Common myeloid progenitor, CD34-positive (primary cell): ENCODE data around the gene PIK3CG. TPM values are rescaled to one million over a fixed set of nuclear protein-coding genes. Genes with fewer than 3 reads are reported as not detected.
A peak's percentile ranks its signal among the peaks of the same experiment; 100 is the strongest.

Experiments used
- CTCF ChIA-PET: fragments of 350-600 bp; sonication (Branson Sonifier 250); formaldehyde crosslinking; loops from one replicate; lab custom pipeline; 2021; ENCODE audit warnings: antibody characterized with exemption; lab: Charles Lee
- POLR2A ChIA-PET: fragments of 350-600 bp; sonication (Branson Sonifier 250); formaldehyde crosslinking; loops from one replicate; lab custom pipeline; 2021; ENCODE audit warnings: antibody characterized with exemption; lab: Charles Lee
- DNase-seq, 3 donors: peaks; one replicate each; pipeline versions ENCODE4 v3.0.0 to v3.0.0-alpha.2; 2013
- H3K27ac ChIP-seq, 2 experiments: 1 replicate in 1 of 2; 2 replicates in 1 of 2; pipeline ENCODE4 v1.7.0; 2013; ENCODE audit warnings: inconsistent platforms in 2 of 2, low read length in 2 of 2, mild to moderate bottlenecking in 2 of 2, low read depth in 1 of 2, moderate library complexity in 1 of 2; ENCODE audit not compliant: severe bottlenecking in 2 of 2, insufficient read depth in 1 of 2, poor library complexity in 1 of 2
- H3K27me3 ChIP-seq, 5 experiments: replicated peaks in 2 of 5; 1 replicate in 3 of 5; 2 replicates in 2 of 5; pipeline versions ENCODE4 v1.6.1 to v1.7.0; 2013; ENCODE audit warnings: low read length in 4 of 5, mild to moderate bottlenecking in 2 of 5, moderate library complexity in 2 of 5, inconsistent platforms in 1 of 5; ENCODE audit not compliant: insufficient read depth in 5 of 5, control insufficient read depth in 4 of 5
- H3K36me3 ChIP-seq, 4 experiments: 1 replicate in 2 of 4; 2 replicates in 2 of 4; pipeline versions ENCODE4 v1.6.1 to v1.7.0; 2013; ENCODE audit warnings: low read length in 3 of 4, control low read depth in 1 of 4, mild to moderate bottlenecking in 1 of 4; ENCODE audit not compliant: control insufficient read depth in 4 of 4, insufficient read depth in 4 of 4
- H3K4me1 ChIP-seq, 4 experiments: 1 replicate in 3 of 4; 2 replicates in 1 of 4; pipeline versions ENCODE4 v1.6.1 to v1.7.1; 2013; ENCODE audit warnings: low read length in 3 of 4, mild to moderate bottlenecking in 3 of 4, control low read depth in 1 of 4, inconsistent platforms in 1 of 4, moderate library complexity in 1 of 4; ENCODE audit not compliant: control insufficient read depth in 4 of 4, insufficient read depth in 4 of 4; ENCODE audit errors: control extremely low read depth in 1 of 4
- H3K4me3 ChIP-seq, 7 experiments: 1 replicate in 4 of 7; 2 replicates in 3 of 7; pipeline versions ENCODE4 v1.5.1 to v1.7.0; 2013; ENCODE audit warnings: mild to moderate bottlenecking in 7 of 7, low read length in 6 of 7, moderate library complexity in 6 of 7, inconsistent platforms in 2 of 7, low read depth in 2 of 7, control low read depth in 1 of 7; ENCODE audit not compliant: insufficient read depth in 4 of 7, control insufficient read depth in 1 of 7; ENCODE audit errors: extremely low read depth in 1 of 7
- H3K9me3 ChIP-seq, 5 experiments: 1 replicate in 4 of 5; 2 replicates in 1 of 5; pipeline versions ENCODE4 v1.6.1 to v1.7.1; 2013; ENCODE audit warnings: low read length in 4 of 5, mild to moderate bottlenecking in 2 of 5, inconsistent platforms in 1 of 5, low read depth in 1 of 5, moderate library complexity in 1 of 5; ENCODE audit not compliant: control insufficient read depth in 4 of 5, insufficient read depth in 2 of 5; ENCODE audit errors: control extremely low read depth in 1 of 5
- WGBS: methylation state at CpG from one replicate; pipeline ENCODE4 v1.1.5; 2013; ENCODE audit not compliant: insufficient coverage; 5-methylcytosine and 5-hydroxymethylcytosine counted together
- polyA plus RNA-seq: library from polyadenylated mRNA; unstranded; fragments of 120-200 nt; gene quantifications from one replicate; pipeline ENCODE4 v1.2.1, GENCODE V29; 2013

Gene PIK3CG
- polyA plus RNA-seq, result 17.1 TPM

- Histone ChIP-seq H3K27me3 (no peaks in the 10 kb centered on the region), H3K9me3 (no peaks in the 10 kb centered on the region), H3K36me3 (peaks cover 12 to 31% (median 20%) of the 10 kb centered on the region in 4 experiments), H3K4me1 (peaks cover 38 to 70% (median 45%) of the 10 kb centered on the region in 4 experiments), H3K27ac (peak within 1 kb of the TSS; percentile 81 to 93), H3K4me3 (peak within 1 kb of the TSS in 6 of 7 experiments; percentile 80 to 97 (median 92))
- ChIA-PET CTCF (interaction anchor here (0.6 to 1.9 kb wide), 2 partner anchors 72 to 76 kb away, joined by 3 to 7 read pairs; no protein-coding TSS in a partner anchor), POLR2A (no interaction called here)
- WGBS, result 0% methylated on average over 8 of the region's 13 CpGs
- peak; percentile 85 to 96 (median 92) for DNase-seq
These were observed at the start of gene PIK3CG for GRCh38 chr7:106865130-106866041. PIK3CG (plus strand) TSS chr7:106865282; CDS start chr7:106867562, 2,280 bp downstream.

DNA sequence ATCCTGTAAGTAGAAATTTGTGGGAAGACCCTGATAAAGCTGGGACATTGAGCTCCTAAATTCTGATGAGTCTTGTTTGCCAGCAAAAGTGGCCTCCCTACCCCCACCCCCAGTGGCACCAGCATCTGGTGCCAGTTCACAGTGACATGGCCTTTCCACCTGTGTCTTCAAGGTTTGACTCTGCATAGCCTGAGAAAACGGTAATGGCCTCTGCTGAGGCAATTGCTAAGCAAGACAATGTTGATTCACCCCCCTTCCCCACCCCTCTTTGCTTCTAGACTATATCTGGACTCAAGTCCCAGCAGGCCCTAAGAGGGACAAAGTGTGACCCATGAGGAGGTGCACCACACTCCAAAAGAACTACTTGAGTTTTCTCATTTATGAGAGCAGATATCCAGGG is 48.0 kb upstream of the PIK3CG start:
- no peak for DNase-seq
- no peak overlapping the region for H3K4me3 ChIP-seq
- WGBS, result 100% methylated on average over 1 of the region's 1 CpG
- ChIA-PET POLR2A (no interaction called here), CTCF (no interaction called here)
- no peaks in the 10 kb centered on the region for H3K27me3 ChIP-seq
- H3K9me3 ChIP-seq, result peaks cover 0 to 3% (median 0%) of the 10 kb centered on the region in 5 experiments
- no peaks in the 10 kb centered on the region for H3K36me3 ChIP-seq
- no peak overlapping the region for H3K27ac ChIP-seq
- peaks cover 0 to under 1% (median 0%) of the 10 kb centered on the region in 4 experiments for H3K4me1 ChIP-seq

- WGBS, result no CpG with 5 or more reads among the region's 1 CpG
- ChIA-PET POLR2A (interaction anchor here (0.5 to 0.7 kb wide), 2 partner anchors 34 to 103 kb away, joined by 3 read pairs; no protein-coding TSS in a partner anchor), CTCF (interaction anchor here (1.4 kb wide), 1 partner anchor 42 kb away, joined by 3 read pairs; no protein-coding TSS in a partner anchor)
- peaks cover 0 to 3% (median 0%) of the 10 kb centered on the region in 5 experiments for H3K9me3 ChIP-seq
- H3K4me1 ChIP-seq, result no peaks in the 10 kb centered on the region
- no peak overlapping the region for H3K4me3 ChIP-seq
- no peak overlapping the region for H3K27ac ChIP-seq
- DNase-seq, result no peak
- no peaks in the 10 kb centered on the region for H3K36me3 ChIP-seq
- no peaks in the 10 kb centered on the region for H3K27me3 ChIP-seq
These were observed 46.3 kb upstream of the PIK3CG start for GRCh38 chr7:106818736-106819135.

DNA sequence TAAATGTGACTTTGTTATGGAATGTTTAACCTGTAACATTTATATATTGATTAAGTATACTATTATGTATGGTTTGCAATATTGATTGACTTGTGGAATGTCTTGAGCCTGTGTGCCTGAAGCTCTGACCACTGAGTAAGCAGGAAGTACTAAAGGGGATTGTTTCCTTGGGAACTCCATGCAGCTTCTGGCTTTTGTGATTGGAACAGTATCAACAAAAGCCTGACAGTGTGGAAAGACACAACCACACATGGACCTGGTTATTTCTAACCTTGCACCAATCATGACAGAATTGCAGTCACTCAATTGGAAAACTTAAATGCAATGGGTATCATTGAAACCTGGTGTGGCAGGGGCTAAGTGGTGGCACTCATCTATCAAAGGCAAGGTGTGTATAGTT is 45.5 kb upstream of the PIK3CG start:
- CTCF ChIA-PET, result interaction anchor here (1.4 kb wide), 1 partner anchor 41 kb away, joined by 3 read pairs; no protein-coding TSS in a partner anchor

GRCh38 chr7:106820321-106821217 is 44.5 kb upstream of the PIK3CG start:
- H3K27ac ChIP-seq, result no peak overlapping the region
- no peak for DNase-seq
- WGBS, result 92% methylated on average over 4 of the region's 4 CpGs
- no peaks in the 10 kb centered on the region for H3K4me1 ChIP-seq
- H3K36me3 ChIP-seq, result no peaks in the 10 kb centered on the region
- POLR2A ChIA-PET, result no interaction called here
- H3K27me3 ChIP-seq, result no peaks in the 10 kb centered on the region
- no peak overlapping the region for H3K4me3 ChIP-seq
- CTCF ChIA-PET, result interaction anchor here (1.3 kb wide), 1 partner anchor 13 kb away, joined by 4 read pairs; no protein-coding TSS in a partner anchor
- H3K9me3 ChIP-seq, result peaks cover 0 to 3% (median 0%) of the 10 kb centered on the region in 5 experiments

More for the DNA sequence above, 45.5 kb upstream of the PIK3CG start:
- H3K27ac ChIP-seq, result no peak overlapping the region
- no peaks in the 10 kb centered on the region for H3K27me3 ChIP-seq
- POLR2A ChIA-PET, result interaction anchor here (0.5 to 0.7 kb wide), 3 partner anchors 11 to 102 kb away, joined by 3 to 4 read pairs (median 3); no protein-coding TSS in a partner anchor
- no peaks in the 10 kb centered on the region for H3K4me1 ChIP-seq
- peaks cover 0 to 3% (median 0%) of the 10 kb centered on the region in 5 experiments for H3K9me3 ChIP-seq
- no peaks in the 10 kb centered on the region for H3K36me3 ChIP-seq
- no peak for DNase-seq
- no peak overlapping the region for H3K4me3 ChIP-seq

- Histone ChIP-seq H3K9me3 (peaks cover 0 to 3% (median 0%) of the 10 kb centered on the region in 5 experiments), H3K4me1 (no peaks in the 10 kb centered on the region), H3K27me3 (no peaks in the 10 kb centered on the region), H3K27ac (no peak overlapping the region), H3K36me3 (no peaks in the 10 kb centered on the region), H3K4me3 (no peak overlapping the region)
- ChIA-PET CTCF (no interaction called here), POLR2A (no interaction called here)
- no peak for DNase-seq
These were observed 41.5 kb upstream of the PIK3CG start for GRCh38 chr7:106823631-106824030.
